Ureter (tissue), 1 donor: ENCODE data around the gene MAPK11. TPM values are rescaled to one million over a fixed set of nuclear protein-coding genes. Genes with fewer than 3 reads are reported as not detected.

Experiments used
- total RNA-seq: library from RNA; stranded (reverse); gene quantifications from one replicate; pipeline ENCODE4 v1.2.4, GENCODE V29; 2023
- donor health status: DM: yes; HTN: yes; CAD: no.

MAPK11 gene
- total RNA-seq, 1 donor from 2014 or later = 15.4 TPM

Other genes with a start within 250 kb of the MAPK11 start
- gene TTLL8, start 212.1 kb downstream of the MAPK11 start, total RNA-seq = not detected
- 0.34 TPM for gene MLC1, start 185.0 kb downstream of the MAPK11 start, total RNA-seq
- gene MOV10L1, start 180.4 kb downstream of the MAPK11 start, total RNA-seq = 0.26 TPM
- gene PANX2, start 99.6 kb downstream of the MAPK11 start, total RNA-seq = 1.9 TPM
- 64.5 TPM for gene TRABD, start 84.5 kb downstream of the MAPK11 start, total RNA-seq
- 24.7 TPM for gene SELENOO, start 69.4 kb downstream of the MAPK11 start, total RNA-seq
- 57.2 TPM for gene TUBGCP6, start 25.4 kb downstream of the MAPK11 start, total RNA-seq
- gene HDAC10, start 19.1 kb downstream of the MAPK11 start, total RNA-seq = 52.4 TPM
- gene MAPK12, start 8.7 kb downstream of the MAPK11 start, total RNA-seq = 14.1 TPM
- gene PLXNB2, start 37.3 kb upstream of the MAPK11 start, total RNA-seq = 443 TPM
- 21.4 TPM for gene DENND6B, start 56.6 kb upstream of the MAPK11 start, total RNA-seq
- gene PPP6R2, start 72.9 kb upstream of the MAPK11 start, total RNA-seq = 63.5 TPM
- 79.2 TPM for gene SBF1, start 204.7 kb upstream of the MAPK11 start, total RNA-seq
- gene ADM2, start 211.2 kb upstream of the MAPK11 start, total RNA-seq = 4.6 TPM
- gene MIOX, start 216.5 kb upstream of the MAPK11 start, total RNA-seq = not detected
- 63.6 TPM for gene LMF2, start 237.3 kb upstream of the MAPK11 start, total RNA-seq
- 37.7 TPM for gene NCAPH2, start 237.8 kb upstream of the MAPK11 start, total RNA-seq